Astrocyte of the cerebellum (primary cell): ENCODE measurements around the gene C1orf210.

Source experiments
- DNase-seq: peaks from one replicate; pipeline ENCODE4 v3.0.0-alpha.2; 2011; ENCODE audit warnings: low read depth
- H3K4me3 ChIP-seq: 2 replicates; pipeline ENCODE4 v1.5.1; 2011; ENCODE audit warnings: mild to moderate bottlenecking, low read depth, low read length, moderate library complexity
- CTCF ChIP-seq: IDR thresholded peaks from 2 replicates; pipeline ENCODE4 v1.5.1; 2012; ENCODE audit warnings: low read length, low read depth, moderate library complexity, mild to moderate bottlenecking; ENCODE audit errors: missing control alignments
- in situ Hi-C: cut with HindIII; loops from 2 replicates; pipeline ENCODE4 v1.10.0; 2017; ENCODE audit warnings: low sequenced_read_pairs

The C1orf210 gene

DNA sequence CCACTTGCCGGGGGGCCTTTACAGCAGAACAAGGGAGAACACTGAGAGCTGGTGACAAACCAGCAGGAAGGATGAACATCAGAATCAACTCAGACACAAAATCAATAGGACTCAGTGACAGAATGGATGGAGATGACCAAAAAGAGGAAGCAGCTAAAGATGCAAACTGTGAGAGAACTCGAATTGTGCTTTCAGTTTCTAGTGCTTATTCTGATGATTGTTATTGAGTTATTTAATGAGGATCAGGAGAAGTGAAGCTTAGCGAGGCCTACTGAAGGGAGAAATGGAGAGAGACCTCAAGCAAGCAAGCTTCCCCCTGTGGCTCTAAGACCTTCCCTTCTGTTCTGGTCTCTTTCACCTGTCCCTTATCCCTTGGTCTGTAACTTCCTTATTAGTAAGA, 45.9 kb downstream of the C1orf210 start:
- no peak for TF ChIP-seq CTCF
- no peak overlapping the region for H3K4me3 ChIP-seq
- no peak for DNase-seq
- in situ Hi-C loops, result loop anchor here (25.0 kb wide), 1 partner anchor 148 kb away; the partner anchor contains the start of genes MED8 and SZT2

GRCh38 chr1:43238991-43239469, 46.4 kb downstream of the C1orf210 start:
- no peak for DNase-seq
- H3K4me3 ChIP-seq, result no peak overlapping the region
- in situ Hi-C loops, result loop anchor here (25.0 kb wide), 1 partner anchor 148 kb away; the partner anchor contains the start of genes MED8 and SZT2
- no peak for TF ChIP-seq CTCF

DNA sequence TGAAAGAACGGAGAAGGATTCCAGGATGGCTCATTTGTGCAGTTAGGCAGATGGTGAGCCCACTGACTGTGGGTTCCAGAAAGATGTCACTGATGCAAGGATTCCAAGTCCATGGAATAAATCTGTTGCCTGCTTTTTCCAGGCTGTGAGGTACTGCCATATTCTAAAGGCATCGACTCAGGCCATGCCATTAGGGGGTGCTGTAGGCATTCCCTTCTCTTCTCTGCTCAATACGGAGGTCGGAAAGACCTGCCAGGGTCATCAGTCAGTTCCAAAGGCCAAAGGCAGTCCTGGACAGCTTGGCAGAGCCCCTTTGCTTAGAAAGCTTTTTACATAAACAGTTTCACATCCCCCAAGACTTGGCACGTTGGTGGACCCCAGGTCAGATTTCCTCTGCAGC, 47.3 kb downstream of the C1orf210 start:
- DNase-seq, result peak; percentile 15
- in situ Hi-C loops, result loop anchor here (25.0 kb wide), 1 partner anchor 149 kb away; the partner anchor contains the start of genes MED8 and SZT2
- TF ChIP-seq CTCF, result peak; percentile 75
- no peak overlapping the region for H3K4me3 ChIP-seq

DNA sequence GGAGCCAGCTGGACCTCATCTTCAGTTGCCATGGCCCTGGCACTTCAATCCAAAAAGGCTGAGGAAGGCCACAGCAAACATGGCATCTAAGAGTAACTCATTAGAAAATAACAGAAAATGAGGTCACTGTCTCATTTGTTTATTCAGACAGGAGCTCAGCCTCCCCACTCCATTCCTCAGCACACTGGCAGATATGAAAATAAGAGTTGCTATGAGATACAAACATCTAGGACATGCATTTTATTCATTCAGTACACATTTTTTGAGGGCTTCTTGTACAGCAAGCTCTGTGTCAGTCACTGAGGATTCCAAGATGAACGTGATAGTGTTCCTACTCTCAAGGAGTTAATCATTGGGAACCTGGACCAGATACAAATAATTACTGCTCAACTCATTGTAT, 48.3 kb downstream of the C1orf210 start:
- in situ Hi-C loops, result loop anchor here (25.0 kb wide), 1 partner anchor 150 kb away; the partner anchor contains the start of genes MED8 and SZT2
- DNase-seq, result no peak
- no peak overlapping the region for H3K4me3 ChIP-seq
- no peak for TF ChIP-seq CTCF

DNA sequence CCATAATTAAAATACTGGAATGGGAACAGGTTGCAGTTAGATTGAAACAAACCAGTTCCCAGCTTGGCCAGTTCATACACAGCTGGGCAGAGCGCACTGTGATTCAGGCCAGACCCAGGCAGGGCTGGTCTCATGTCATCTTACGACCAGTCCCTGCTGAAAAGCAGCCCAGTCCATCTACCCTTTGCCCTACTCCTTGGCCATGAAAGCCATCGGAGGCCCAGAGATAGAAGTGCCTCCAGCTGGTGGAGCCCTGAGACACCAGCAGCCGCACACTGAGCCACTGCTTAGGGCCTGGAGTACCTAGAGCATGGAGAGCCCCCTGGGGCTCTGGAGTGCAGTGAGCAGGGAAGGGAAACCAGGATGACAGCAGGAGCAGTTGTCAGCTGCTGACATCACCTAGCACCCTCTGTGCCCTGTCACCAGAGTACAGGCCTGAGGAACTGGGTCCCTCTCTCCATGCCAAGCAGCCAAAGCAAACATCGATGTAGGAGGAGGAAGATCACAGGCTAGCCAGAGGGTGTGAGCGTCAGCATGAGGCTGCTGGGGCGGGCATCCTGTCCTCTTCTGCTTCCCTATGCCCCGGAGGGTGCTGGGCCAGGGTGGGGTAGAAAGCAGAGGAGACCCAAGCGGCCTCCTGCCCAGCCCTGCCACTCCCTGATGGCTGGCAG, 49.8 kb downstream of the C1orf210 start:
- H3K4me3 ChIP-seq, result no peak overlapping the region
- in situ Hi-C loops, result loop anchor here (25.0 kb wide), 1 partner anchor 152 kb away; the partner anchor contains the start of genes MED8 and SZT2
- no peak for DNase-seq

DNA sequence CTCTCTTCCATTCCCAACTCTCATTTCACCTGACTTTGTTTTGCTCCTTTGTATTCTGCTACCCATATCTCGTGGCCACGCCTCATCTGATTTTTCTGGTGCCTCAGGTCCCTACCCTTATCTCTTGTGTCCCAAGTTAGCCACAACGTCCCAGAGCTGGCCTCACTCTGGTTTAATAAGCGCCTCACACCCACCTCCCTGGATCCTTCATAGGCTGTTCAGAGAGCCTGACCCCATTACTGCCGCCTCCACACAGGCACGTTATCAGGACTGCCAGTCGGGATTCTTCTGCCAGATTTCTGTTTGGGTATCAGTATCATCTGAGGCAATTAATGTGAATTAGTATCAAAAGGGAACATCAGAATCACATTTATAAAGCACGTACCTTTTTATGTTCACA, 50.3 kb downstream of the C1orf210 start:
- DNase-seq, result no peak
- no peak overlapping the region for H3K4me3 ChIP-seq
- no peak for TF ChIP-seq CTCF
- in situ Hi-C loops, result loop anchor here (25.0 kb wide), 1 partner anchor 152 kb away; the partner anchor contains the start of genes MED8 and SZT2

More for the DNA sequence above, 49.8 kb downstream of the C1orf210 start:
- TF ChIP-seq CTCF, result no peak
